Measurements from ENCODE around the gene RNF145.

DNA sequence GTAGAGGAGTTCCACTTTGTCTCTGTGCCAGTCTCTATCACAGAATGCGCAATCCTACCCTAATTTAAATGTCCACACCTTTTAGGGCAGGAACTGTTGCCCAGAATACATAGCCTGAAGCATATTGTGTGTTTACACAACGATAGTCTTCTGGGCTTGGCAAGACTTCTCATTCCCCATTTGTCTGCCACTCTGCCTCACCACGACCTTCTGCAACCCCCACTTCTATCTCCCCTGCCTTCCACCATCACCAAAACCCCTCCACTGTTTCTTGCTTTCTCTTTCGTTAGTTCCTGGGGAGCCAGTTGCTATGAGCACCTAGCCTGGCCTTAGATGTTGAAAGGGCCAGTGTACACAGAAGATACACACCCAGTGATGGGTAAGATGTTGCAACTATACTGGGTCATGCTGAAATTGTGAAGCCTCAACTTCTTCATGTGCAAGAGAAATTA is 883 bp upstream of the RNF145 start:
- TF ChIP-seq, protein P1, sequence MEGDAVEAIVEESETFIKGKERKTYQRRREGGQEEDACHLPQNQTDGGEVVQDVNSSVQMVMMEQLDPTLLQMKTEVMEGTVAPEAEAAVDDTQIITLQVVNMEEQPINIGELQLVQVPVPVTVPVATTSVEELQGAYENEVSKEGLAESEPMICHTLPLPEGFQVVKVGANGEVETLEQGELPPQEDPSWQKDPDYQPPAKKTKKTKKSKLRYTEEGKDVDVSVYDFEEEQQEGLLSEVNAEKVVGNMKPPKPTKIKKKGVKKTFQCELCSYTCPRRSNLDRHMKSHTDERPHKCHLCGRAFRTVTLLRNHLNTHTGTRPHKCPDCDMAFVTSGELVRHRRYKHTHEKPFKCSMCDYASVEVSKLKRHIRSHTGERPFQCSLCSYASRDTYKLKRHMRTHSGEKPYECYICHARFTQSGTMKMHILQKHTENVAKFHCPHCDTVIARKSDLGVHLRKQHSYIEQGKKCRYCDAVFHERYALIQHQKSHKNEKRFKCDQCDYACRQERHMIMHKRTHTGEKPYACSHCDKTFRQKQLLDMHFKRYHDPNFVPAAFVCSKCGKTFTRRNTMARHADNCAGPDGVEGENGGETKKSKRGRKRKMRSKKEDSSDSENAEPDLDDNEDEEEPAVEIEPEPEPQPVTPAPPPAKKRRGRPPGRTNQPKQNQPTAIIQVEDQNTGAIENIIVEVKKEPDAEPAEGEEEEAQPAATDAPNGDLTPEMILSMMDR (IDR thresholded peaks at IDR 0.05; ENCODE audit: low read length) = no peak
- no peak for TF ChIP-seq EZH2 (optimal IDR thresholded peaks at IDR 0.05; ENCODE audit: low read depth, low read length)

Measured in MM.1S (cell line).